HL-60 (cell line): ENCODE results near the gene KRTAP4-6.

Experiments used
- DNase-seq, 2 experiments: peaks; one replicate each; pipeline ENCODE4 v3.0.0-alpha.2; 2010 to 2020; ENCODE audit warnings: low read depth in 1 of 2, low spot score in 1 of 2
- H3K27ac ChIP-seq: fragments of 250-450 bp; sonication (Bioruptor Pico); replicated peaks from 2 replicates; pipeline ENCODE4 v1.5.1; 2020; ENCODE audit warnings: mild to moderate bottlenecking, moderate library complexity
- H3K27me3 ChIP-seq: fragments of 250-450 bp; sonication (Bioruptor Pico); 2 replicates; pipeline ENCODE4 v1.5.1; 2021; ENCODE audit warnings: mild to moderate bottlenecking, moderate library complexity; ENCODE audit not compliant: insufficient read depth, poor library complexity, severe bottlenecking
- H3K4me3 ChIP-seq: replicated peaks from 2 replicates; pipeline ENCODE4 v1.5.1; 2011; ENCODE audit warnings: mild to moderate bottlenecking, control low read depth, low read length; ENCODE audit not compliant: insufficient read depth
- GABPA ChIP-seq: IDR thresholded peaks from 2 replicates; pipeline ENCODE4 v1.6.1; 2012; ENCODE audit warnings: low read depth
- POLR2AphosphoS5 ChIP-seq: IDR thresholded peaks from 2 replicates; pipeline ENCODE4 v1.6.1; 2012; ENCODE audit warnings: low read depth
- REST ChIP-seq: IDR thresholded peaks from 2 replicates; pipeline ENCODE4 v1.6.1; 2012; ENCODE audit warnings: low read depth; ENCODE audit not compliant: insufficient replicate concordance
- SPI1 ChIP-seq: IDR thresholded peaks from 2 replicates; pipeline ENCODE4 v1.6.1; 2012; ENCODE audit warnings: low read depth, mild to moderate bottlenecking, borderline replicate concordance
- TF ChIP-seq, protein P1 (sequence below): IDR thresholded peaks from one replicate; pipeline ENCODE4 v1.5.1; 2011; ENCODE audit warnings: low read length, control low read depth, inconsistent platforms; ENCODE audit not compliant: insufficient read depth

The KRTAP4-6 gene

GRCh38 chr17:41178843-41179616 lies 38.7 kb upstream of the KRTAP4-6 start:
- H3K27me3 ChIP-seq: no peaks in the 10 kb centered on the region
- TF ChIP-seq SPI1: no peak
- TF ChIP-seq REST: no peak
- TF ChIP-seq, protein P1, sequence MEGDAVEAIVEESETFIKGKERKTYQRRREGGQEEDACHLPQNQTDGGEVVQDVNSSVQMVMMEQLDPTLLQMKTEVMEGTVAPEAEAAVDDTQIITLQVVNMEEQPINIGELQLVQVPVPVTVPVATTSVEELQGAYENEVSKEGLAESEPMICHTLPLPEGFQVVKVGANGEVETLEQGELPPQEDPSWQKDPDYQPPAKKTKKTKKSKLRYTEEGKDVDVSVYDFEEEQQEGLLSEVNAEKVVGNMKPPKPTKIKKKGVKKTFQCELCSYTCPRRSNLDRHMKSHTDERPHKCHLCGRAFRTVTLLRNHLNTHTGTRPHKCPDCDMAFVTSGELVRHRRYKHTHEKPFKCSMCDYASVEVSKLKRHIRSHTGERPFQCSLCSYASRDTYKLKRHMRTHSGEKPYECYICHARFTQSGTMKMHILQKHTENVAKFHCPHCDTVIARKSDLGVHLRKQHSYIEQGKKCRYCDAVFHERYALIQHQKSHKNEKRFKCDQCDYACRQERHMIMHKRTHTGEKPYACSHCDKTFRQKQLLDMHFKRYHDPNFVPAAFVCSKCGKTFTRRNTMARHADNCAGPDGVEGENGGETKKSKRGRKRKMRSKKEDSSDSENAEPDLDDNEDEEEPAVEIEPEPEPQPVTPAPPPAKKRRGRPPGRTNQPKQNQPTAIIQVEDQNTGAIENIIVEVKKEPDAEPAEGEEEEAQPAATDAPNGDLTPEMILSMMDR: no peak
- no peak for TF ChIP-seq GABPA
- TF ChIP-seq POLR2AphosphoS5: no peak
- DNase-seq: no peak
- H3K27ac ChIP-seq: no peak overlapping the region
- no peak overlapping the region for H3K4me3 ChIP-seq

- no peak overlapping the region for H3K4me3 ChIP-seq
- TF ChIP-seq POLR2AphosphoS5 (no peak), GABPA (no peak)
- H3K27ac ChIP-seq: no peak overlapping the region
- H3K27me3 ChIP-seq: no peaks in the 10 kb centered on the region
- no peak for DNase-seq
These were observed 38.0 kb upstream of the KRTAP4-6 start for GRCh38 chr17:41178341-41178740.

DNA sequence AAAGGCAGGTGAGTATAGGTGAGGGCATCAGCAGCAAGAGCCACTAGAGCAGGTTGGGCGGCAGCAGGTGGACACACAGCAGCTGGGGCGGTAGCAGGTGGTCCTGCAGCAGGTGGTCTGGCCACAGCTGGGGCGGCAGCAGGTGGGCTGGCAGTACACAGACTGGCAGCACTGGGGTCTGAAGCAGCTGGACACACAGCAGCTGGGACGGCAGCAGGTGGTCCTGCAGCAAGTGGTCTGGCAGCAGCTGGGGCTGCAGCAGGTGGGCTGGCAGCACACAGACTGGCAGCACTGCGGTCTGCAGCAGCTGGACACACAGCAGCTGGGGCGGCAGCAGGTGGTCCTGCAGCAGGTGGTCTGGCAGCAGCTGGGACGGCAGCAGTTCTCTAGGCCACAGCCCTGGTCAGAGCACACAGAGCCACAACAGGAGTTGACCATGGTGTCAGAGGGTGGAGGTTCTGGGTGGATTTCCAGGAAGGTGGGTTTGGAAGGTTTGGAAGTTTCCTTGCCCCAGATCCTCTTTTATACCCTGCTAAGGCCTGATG lies 37.5 kb upstream of the KRTAP4-6 start, which contains the start of gene KRTAP4-2:
TSS of gene KRTAP4-2 (minus strand) at position 495 of the 545 bp plus-strand sequence. CDS start at position 438, 57 bp downstream.
- Histone ChIP-seq H3K4me3 (no peak within 1 kb of the TSS), H3K27me3 (peaks cover 2% of the 10 kb centered on the region), H3K27ac (no peak within 1 kb of the TSS)
- no peak for TF ChIP-seq POLR2AphosphoS5
- no peak for TF ChIP-seq GABPA
- TF ChIP-seq, protein P1: no peak
- TF ChIP-seq SPI1: no peak
- TF ChIP-seq REST: no peak
- DNase-seq: no peak

DNA sequence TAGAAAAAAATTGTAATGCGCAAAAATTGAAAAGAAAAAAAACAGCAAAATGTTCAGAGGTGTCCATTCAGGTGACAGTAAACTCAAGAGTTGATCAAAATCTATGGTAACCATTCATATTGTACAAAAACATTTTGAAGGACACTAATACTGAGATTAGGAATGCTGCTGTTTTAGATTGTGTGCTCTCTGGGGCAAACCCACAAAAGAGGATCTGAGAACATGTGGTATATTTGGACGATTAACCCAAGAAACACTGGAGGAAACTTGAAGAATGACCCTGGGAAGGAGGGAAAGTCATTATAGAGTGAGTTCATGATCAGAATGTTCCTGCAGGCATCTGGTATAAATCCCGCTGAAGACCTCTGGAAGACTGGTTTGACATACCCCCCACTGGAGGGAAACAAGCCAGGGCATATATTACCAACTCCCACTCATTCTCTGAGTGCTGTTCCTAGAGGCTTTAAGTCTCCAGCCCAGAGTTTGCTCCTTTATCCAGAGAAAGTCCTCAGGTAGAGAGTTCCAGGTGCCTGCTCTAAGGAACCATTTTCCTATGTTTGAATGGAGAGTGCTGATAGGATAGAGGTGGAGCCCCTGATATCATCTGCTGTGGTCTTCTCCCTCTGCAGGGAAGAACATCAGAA lies 36.5 kb upstream of the KRTAP4-6 start:
- no peak overlapping the region for H3K4me3 ChIP-seq
- no peak overlapping the region for H3K27ac ChIP-seq
- no peak for DNase-seq
- peaks cover 2% of the 10 kb centered on the region for H3K27me3 ChIP-seq
- no peak for TF ChIP-seq GABPA
- TF ChIP-seq, protein P1: no peak
- no peak for TF ChIP-seq SPI1
- no peak for TF ChIP-seq REST
